HG03066 (cell line): ENCODE data around the gene SMTNL1.
A peak's percentile ranks its signal among the peaks of the same experiment; 100 is the strongest.
"Not testable (repeated sequence)": the region's sequence is repeated elsewhere in the genome, so short reads cannot be mapped to it uniquely, and the experiment has no call there.

Experiments
- ATAC-seq: cut with Tn5 transposase; IDR thresholded peaks from one replicate; pipeline ENCODE4 v1.9.1; 2021; ENCODE audit warnings: low read depth; ENCODE audit not compliant: unreplicated experiment

The SMTNL1 gene

GRCh38 chr11:57508341-57509170, 28.8 kb upstream of the SMTNL1 start:
- no peak for ATAC-seq

DNA sequence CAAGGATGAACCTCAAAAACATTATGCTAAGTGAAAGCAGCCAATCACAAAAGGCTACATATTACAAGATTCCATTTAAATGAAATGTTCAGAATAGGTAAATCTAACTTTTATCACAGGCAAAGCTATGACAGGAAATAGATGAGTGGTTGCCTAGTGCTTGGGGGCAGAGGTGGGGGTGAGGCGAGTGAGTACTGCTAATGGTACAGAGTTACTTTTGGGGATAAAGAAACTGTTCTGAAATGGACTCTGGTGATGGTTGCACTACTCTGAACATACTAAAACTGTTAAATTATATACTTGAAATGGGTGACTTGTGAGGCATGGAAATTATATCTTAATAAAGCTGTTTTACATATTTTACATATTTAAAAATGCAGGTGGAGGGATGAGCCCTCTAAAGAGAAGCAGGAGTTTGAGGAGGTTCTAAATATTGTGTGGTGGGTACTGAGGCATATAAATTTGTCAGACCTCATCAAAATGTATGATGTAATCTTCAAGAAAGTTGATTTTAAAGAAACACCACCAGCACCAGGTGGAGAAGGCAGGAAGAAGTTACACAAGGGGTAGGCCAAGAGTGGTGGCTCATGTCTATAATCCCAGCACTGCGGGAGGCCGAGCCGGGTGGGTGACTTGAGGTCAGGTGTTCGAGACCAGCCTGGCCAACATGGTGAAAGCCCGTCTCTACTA, 25.5 kb upstream of the SMTNL1 start:
- ATAC-seq = no peak

DNA sequence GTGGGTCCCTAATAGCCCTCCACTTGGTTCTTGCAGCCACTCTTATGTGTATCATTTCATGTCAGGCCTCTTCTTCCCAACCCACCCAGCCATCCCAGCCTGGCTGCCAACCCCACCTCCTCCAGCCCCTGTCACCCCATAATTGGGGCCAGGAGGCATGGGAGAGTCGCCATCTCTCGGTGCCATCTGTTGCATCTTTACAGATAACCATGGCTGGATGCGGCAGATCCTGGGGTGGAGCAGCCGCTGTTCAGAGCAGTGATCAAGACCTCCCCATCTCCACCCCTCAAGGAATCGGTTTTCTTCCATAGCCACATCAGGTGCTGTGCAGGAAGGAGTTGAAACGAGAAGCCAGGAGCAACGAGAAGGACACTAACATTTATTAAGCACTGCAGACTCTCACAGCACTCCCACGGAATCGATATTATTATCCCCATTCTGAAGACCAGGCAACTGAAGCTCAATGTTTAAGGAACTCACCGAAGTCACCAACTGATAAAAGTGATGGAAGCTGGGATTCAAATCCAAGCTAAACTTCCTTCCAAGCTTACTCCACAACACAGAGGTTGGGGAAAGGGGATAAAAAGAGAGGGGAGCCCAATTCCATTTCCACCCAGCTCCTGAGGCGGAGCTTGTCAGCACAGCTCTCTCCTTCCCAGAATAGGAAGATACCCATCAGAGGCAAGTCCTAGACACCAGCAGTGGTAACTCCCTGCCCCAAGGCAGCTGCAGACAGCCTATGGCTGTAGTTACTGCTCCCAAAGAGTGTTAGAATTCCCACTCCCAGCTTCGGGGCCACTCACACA, 24.5 kb upstream of the SMTNL1 start:
- ATAC-seq = no peak

DNA sequence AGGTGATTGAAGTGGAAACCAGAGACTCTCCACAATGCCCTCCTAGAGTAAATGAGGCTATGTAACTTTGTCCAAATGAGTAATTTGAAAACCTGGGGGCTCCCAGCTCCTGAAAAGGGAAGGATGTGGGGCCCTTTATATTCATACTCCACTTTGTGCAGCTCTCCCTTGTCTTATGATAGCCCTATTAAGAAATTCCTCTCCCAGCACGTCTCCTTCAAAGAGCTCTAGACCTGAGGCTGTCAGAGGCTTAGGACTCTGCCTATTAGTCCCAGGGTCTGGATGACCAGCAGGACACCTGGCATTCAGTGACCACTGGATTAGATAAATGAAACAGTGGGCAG, 24.0 kb upstream of the SMTNL1 start:
- no peak for ATAC-seq

DNA sequence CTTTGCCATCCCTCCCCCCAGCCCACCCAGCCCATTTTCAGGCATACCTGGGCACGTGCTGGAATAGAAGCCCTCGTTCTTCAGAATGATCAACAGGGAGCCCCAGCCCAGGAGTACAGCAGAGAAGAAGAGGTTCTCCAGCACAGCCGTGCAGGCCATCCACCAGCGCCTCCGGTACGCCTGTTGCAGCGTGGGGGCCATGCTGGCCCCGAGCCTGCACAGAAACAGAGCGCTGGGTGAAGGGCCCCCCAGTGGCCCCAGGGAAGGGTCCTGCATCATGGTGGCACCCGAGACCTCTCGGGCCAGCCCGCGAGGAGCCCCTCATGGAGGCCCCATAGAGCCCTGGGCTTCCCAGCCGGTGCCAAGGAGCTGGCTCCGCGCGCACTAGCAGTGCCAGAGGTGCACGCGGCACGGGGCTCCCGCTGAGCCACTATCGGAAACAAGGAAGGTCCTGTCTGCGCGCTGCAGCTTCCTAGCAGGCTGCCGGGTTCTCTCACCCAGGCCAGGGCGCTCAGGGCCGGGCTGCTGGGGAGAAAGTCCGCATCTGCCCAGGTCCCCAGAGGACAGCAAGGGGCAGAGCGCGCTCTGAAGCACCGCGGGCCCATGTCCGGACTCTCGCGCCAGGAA, 23.4 kb upstream of the SMTNL1 start:
- peak; percentile 21 for ATAC-seq

- ATAC-seq = peak; percentile 40
Observed at GRCh38 chr11:57514538-57515331, 22.7 kb upstream of the SMTNL1 start.

DNA sequence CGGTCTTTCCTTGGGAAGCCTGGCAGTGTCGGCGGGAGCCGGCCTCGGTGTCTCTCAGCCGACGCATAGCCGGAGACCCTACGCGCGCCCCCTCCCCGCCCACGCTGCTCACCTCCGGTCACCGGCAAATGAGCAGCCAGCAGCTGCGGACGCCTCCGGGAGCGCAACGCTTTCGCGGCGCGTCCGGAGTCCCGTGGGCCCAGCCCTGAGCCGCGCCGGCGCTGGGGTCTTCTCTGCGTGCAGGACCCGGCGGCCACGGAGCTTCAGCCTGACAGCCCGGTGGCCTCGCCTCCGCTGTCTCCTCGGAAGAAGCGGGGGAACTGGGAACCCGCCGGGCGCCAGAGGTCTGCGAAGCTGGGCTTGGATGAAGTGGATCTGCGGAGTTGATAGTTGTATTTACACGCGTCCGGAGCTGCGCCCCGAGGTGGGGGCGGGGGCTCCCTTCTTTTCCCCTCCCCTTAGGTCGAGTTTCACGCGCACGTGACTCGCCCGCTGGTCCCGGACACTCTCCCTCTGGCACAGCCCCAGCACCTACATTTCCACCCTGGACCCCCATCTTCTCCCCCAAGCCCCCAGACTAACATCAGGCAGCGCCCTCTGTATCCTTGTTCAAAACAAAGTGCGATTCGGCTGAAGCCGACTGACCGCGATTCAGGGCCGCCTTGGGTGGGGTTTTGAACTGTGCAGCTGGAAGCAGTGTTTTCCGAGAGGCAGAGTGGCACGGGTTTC, 21.9 kb upstream of the SMTNL1 start, which contains the start of gene SLC43A1:
Gene SLC43A1 (minus strand): TSS at position 371 of the 729 bp plus-strand sequence. CDS start 1,591 bp downstream, outside the sequence.
- ATAC-seq = peak; percentile 49

DNA sequence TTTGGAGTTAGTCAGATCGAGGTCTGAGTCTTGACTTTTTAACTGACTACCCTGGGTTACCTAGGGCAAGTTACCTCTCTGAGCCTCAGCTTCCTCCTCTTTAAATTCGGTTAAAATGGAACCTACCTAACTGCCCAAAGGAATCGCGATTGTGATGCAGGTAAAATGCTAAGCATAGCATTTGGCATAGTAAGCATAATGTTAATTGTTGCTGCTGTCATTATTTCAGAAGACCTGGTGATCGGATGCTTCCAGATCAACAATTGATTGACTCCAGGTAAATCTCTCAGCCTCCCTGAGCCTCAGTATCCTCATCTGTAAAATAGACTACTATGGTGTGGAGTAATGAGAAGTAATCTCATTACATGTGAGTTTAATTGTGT, 21.3 kb upstream of the SMTNL1 start:
- ATAC-seq = no peak

DNA sequence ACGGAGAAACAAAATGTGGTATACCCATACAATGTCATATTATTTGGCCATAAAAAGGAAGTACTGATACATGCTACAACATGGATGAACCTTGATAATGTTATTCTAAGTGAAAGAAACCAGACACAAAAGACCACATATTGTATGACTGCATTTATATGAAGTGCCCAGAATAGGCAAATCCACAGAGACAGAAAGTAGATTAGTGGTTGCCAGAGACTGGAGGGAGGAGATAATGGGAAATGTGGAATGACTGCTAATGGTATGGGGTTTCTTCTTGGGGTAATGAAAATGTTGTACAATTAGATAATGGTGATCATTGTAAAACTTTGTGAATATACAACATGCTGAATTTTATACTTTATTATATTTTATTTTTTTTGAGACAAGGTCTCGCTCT, 16.3 kb upstream of the SMTNL1 start:
- ATAC-seq = no peak

- no peak for ATAC-seq
Observed at GRCh38 chr11:57523419-57523818, 14.0 kb upstream of the SMTNL1 start.

DNA sequence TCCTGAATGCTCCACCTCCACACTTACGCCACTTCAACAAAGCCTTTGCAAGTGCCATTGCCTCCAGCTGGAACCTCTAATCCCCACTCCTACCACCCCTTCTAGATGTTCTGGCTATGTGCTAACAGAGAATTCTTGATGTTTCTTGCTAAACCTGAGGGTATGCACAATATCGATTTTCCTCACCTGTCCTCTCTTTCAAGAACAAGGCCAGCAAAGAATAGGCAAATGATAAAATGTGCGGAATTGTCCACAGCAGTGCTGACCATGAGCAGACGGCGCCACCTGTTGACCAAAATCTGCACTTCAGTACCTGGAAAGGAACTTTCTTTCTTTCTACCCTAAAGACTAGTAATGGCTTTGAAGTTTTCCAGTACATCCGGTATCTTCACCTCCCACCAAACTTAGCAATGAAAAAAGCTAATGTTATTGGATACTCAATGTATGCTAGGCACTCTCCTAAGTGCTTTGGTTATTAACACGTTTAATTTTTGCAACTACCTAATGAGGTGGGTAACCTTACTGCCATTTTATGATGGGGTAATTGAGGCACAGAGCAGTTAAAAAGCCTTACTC, 10.3 kb upstream of the SMTNL1 start:
- no peak for ATAC-seq

DNA sequence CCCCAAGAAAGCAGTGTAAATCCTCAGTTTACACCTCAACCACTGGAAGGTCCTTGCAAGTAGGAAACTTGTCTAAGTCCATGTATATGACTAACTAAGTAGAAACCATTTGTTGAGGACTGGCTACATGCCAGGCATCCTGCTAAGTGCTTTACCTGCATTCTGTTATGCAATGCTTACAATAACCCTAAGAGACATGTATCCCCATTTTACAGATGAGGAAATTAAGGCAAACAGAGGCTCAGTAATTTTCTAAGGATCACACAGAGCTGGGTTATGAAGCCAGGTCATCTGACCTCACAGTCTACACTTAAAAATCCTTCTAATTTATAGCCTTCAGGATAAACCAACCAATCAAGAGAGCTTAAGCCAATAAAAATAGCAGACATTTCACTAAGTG, 8.4 kb upstream of the SMTNL1 start:
- ATAC-seq = no peak

DNA sequence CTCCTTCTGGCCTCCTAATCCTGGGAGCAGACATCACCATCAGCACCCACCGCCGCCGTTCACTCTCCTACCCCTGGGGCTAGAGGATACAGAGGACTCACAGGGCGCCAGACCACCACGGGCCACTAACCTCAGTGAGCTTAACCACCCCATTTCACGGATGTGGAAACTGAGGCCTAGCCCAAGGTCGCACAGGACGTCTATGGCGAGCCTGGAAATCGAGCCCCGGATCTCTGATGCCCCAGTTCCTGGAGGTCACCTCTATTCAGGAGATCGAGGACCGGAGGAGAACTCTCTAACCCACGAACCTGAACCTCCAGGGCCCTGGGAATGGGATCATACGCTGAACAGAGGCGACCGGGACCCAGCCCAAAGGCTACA, 7.2 kb upstream of the SMTNL1 start:
- ATAC-seq = no peak

DNA sequence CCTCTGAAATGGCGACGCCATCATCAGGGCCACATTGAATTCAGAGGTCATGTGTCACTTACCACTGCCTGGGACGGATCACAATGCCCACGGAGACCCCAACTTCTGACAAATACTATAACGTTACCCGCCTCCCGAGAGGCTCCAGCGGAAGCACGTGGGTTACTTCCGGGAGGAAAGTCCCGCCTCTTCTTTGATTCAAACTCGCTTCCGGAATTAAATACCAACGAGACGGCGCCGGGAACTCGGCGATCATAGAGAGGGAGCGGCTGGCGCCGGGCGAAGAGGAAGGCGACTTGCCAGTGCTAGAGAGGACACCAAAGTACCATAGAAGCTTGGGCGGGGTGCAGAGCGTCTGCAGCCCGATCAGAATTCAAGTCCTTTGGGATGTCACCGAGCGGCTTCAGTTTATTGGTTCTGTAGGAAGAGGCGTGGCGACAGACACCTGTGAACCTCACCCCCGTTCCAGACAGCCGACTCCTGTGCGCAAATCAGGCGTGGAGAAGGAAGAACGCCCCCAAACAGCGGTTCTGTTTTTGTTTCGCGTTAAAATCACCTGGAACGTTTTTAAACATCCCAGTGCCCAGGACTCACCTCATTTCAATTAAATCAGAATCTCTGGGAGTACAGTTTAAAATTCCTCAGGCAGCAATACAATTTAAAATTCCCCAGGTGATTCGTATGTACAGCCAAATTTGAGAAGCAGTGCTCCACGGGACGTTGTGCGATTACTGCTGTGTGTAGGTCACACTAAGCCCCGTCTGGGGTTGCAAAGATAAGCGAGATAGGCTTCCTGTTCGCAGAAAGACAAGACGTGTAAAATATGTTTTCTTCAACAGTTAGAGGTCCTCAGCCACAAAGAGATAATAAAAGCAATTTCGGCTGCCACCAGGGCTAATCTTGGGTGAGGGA, 6.5 kb upstream of the SMTNL1 start, which contains the start of gene TIMM10:
Gene TIMM10 (minus strand): TSS at position 159 of the 912 bp plus-strand sequence. CDS start 565 bp downstream, outside the sequence.
- ATAC-seq = peak; percentile 98

- not testable (repeated sequence) for ATAC-seq
Observed at GRCh38 chr11:57534449-57534848, 2.9 kb upstream of the SMTNL1 start.

GRCh38 chr11:57539342-57539741, 1.9 kb downstream of the SMTNL1 start:
- no peak for ATAC-seq

DNA sequence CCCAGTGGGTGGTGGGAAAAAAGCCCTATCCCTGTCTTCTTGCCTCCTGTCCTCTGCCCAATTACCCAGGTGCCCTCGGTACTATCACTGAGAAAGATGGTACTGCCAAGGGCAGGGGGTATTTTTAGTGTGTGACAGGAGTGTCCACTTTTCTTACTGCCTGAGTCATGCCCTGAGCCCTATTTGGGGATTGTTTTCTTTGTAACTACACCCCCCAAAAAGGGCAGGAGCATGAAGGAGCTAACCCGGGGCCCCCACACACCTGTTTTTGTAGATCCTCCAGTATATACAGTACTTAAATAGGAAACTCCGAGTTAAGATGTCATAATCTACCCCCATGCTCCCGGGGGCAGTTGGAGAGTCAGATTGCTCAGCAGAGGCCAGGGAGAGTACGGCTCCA, 3.8 kb downstream of the SMTNL1 start:
- ATAC-seq = no peak

DNA sequence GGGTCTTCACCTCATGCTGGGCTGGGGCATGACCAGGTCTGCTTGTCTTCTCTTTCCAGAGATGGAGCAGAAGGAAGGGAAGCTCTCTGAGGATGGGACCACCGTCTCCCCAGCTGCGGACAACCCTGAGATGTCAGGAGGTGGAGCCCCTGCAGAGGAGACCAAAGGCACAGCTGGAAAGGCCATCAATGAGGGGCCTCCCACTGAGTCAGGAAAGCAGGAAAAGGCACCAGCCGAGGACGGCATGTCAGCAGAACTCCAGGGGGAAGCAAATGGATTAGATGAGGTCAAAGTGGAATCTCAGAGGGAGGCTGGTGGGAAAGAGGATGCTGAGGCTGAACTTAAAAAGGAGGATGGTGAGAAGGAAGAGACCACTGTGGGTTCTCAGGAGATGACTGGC, 5.2 kb downstream of the SMTNL1 start:
- no peak for ATAC-seq
